Osteocyte (in vitro differentiated cells): Measurements from ENCODE around the gene CDH4. TPM values are rescaled to one million over a fixed set of nuclear protein-coding genes. Genes with fewer than 3 reads are reported as not detected.

Experiments used
- DNase-seq: peaks from one replicate; pipeline ENCODE4 v3.0.0; 2021; ENCODE audit warnings: mixed read lengths; ENCODE audit not compliant: unreplicated experiment; ENCODE audit errors: extremely low spot score
- H3K27ac Mint-ChIP-seq: one replicate; pipeline ENCODE4 v1.8.0; 2021; ENCODE audit warnings: mild to moderate bottlenecking, mixed read lengths; ENCODE audit not compliant: unreplicated experiment
- H3K27me3 Mint-ChIP-seq: one replicate; pipeline ENCODE4 v1.8.0; 2021; ENCODE audit warnings: mixed read lengths; ENCODE audit not compliant: unreplicated experiment
- H3K36me3 Mint-ChIP-seq: one replicate; pipeline ENCODE4 v1.8.0; 2021; ENCODE audit warnings: mixed read lengths; ENCODE audit not compliant: unreplicated experiment
- H3K4me1 Mint-ChIP-seq: one replicate; pipeline ENCODE4 v1.8.0; 2021; ENCODE audit warnings: mixed read lengths; ENCODE audit not compliant: unreplicated experiment
- H3K4me3 Mint-ChIP-seq: one replicate; pipeline ENCODE4 v1.8.0; 2021; ENCODE audit warnings: mild to moderate bottlenecking, moderate library complexity, mixed read lengths; ENCODE audit not compliant: unreplicated experiment
- H3K9me3 Mint-ChIP-seq: one replicate; pipeline ENCODE4 v1.8.0; 2021; ENCODE audit warnings: mixed read lengths; ENCODE audit not compliant: unreplicated experiment
- total RNA-seq: library from RNA; stranded (reverse); gene quantifications from 2 replicates; pipeline ENCODE4 v1.2.1, GENCODE V29; 2021
- TF ChIP-seq, protein P1 (sequence below): fragments of 200-600 bp; sonication (generic); IDR thresholded peaks from 2 replicates; pipeline ENCODE4 v1.5.0; 2021; ENCODE audit warnings: antibody characterized with exemption, mild to moderate bottlenecking, moderate library complexity

Gene CDH4
- total RNA-seq, 1 donor from 2014 or later = 1.3 TPM

DNA sequence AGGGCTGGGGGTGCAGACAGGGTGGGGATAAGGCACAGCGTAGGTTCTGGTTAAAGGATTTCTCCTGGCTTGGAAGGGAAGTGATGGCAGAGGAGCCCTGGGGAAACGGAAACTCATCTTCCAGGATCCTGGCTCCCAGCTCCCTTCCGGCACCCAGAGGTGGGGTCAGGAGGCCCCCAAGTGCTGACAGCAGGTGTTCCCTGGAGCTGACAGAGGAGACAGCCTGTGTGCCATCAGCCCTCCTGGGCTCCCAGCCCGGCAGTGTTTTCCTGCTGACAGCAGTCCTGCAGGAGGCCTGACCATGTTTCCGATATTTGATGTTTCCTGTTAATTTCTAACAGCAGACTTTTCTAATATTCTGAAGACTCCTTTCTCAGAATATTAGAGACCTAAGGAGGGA, 536.3 kb downstream of the CDH4 start:
- Mint-ChIP-seq H3K36me3 (no peaks in the 10 kb centered on the region), H3K27ac (no peak overlapping the region), H3K4me1 (no peaks in the 10 kb centered on the region), H3K9me3 (peaks cover 8% of the 10 kb centered on the region), H3K4me3 (no peak overlapping the region), H3K27me3 (peaks cover 9% of the 10 kb centered on the region)
- TF ChIP-seq, protein P1, sequence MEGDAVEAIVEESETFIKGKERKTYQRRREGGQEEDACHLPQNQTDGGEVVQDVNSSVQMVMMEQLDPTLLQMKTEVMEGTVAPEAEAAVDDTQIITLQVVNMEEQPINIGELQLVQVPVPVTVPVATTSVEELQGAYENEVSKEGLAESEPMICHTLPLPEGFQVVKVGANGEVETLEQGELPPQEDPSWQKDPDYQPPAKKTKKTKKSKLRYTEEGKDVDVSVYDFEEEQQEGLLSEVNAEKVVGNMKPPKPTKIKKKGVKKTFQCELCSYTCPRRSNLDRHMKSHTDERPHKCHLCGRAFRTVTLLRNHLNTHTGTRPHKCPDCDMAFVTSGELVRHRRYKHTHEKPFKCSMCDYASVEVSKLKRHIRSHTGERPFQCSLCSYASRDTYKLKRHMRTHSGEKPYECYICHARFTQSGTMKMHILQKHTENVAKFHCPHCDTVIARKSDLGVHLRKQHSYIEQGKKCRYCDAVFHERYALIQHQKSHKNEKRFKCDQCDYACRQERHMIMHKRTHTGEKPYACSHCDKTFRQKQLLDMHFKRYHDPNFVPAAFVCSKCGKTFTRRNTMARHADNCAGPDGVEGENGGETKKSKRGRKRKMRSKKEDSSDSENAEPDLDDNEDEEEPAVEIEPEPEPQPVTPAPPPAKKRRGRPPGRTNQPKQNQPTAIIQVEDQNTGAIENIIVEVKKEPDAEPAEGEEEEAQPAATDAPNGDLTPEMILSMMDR = no peak
- DNase-seq = no peak

GRCh38 chr20:61789329-61789728, 537.3 kb downstream of the CDH4 start:
- TF ChIP-seq, protein P1 = no peak
- DNase-seq = no peak
- Mint-ChIP-seq H3K27me3 (peaks cover 9% of the 10 kb centered on the region), H3K36me3 (no peaks in the 10 kb centered on the region), H3K27ac (no peak overlapping the region), H3K9me3 (peaks cover 8% of the 10 kb centered on the region), H3K4me1 (no peaks in the 10 kb centered on the region), H3K4me3 (no peak overlapping the region)

DNA sequence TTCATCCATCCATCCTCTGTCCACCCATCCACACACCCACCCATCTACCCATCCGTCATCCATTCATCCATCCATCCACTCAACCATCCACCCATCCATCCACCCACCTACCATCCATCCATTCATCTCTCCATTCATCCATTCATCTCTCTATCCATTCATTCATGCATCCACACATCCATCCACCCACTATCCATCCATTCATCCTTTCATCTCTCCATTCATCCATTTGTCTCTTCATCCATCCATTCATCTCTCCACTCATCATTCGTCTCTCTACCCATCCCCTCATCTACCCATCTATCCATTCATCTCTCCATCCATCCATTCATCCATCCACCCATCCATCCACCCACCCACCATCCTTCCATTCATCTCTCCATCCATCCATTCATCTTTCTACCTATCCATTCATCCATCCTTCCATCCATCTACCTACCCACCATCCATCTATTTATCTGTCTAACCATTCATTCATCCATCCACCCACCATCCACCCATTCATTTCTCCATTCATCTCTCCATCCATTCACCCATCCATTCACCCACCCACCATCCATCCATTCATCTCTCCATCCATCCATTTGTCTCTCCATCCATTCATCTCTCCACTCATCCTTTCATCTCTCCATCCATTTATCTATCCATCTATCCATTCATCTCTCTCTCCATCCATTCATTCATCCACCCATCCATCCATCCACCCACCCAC, 538.2 kb downstream of the CDH4 start:
- peaks cover 8% of the 10 kb centered on the region for H3K9me3 Mint-ChIP-seq
- no peaks in the 10 kb centered on the region for H3K36me3 Mint-ChIP-seq
- no peak overlapping the region for H3K4me3 Mint-ChIP-seq
- peaks cover 9% of the 10 kb centered on the region for H3K27me3 Mint-ChIP-seq
- no peaks in the 10 kb centered on the region for H3K4me1 Mint-ChIP-seq
- TF ChIP-seq, protein P1 = no peak
- no peak overlapping the region for H3K27ac Mint-ChIP-seq
- no peak for DNase-seq

- Mint-ChIP-seq H3K27me3 (peaks cover 9% of the 10 kb centered on the region), H3K36me3 (no peaks in the 10 kb centered on the region), H3K4me3 (no peak overlapping the region), H3K9me3 (peaks cover 8% of the 10 kb centered on the region), H3K27ac (no peak overlapping the region), H3K4me1 (no peaks in the 10 kb centered on the region)
- no peak for DNase-seq
- TF ChIP-seq, protein P1 = no peak
Observed at GRCh38 chr20:61791995-61792394, 539.9 kb downstream of the CDH4 start.

- H3K27me3 Mint-ChIP-seq = no peaks in the 10 kb centered on the region
- H3K4me3 Mint-ChIP-seq = no peak overlapping the region
- H3K9me3 Mint-ChIP-seq = no peaks in the 10 kb centered on the region
- no peak for DNase-seq
- H3K27ac Mint-ChIP-seq = no peak overlapping the region
- H3K4me1 Mint-ChIP-seq = no peaks in the 10 kb centered on the region
- TF ChIP-seq, protein P1 = no peak
- H3K36me3 Mint-ChIP-seq = no peaks in the 10 kb centered on the region
Observed at GRCh38 chr20:61795669-61796630, 543.9 kb downstream of the CDH4 start.
